NT2/D1 (cell line): ENCODE data around the gene ITGA6.

ENCODE experiments used
- SUZ12 ChIP-seq: IDR thresholded peaks from 2 replicates; pipeline ENCODE4 v1.6.1; 2011; ENCODE audit not compliant: insufficient read length, insufficient read depth; ENCODE audit errors: extremely low read depth
- ZNF274 ChIP-seq: IDR thresholded peaks from 2 replicates; pipeline ENCODE4 v1.6.1; 2011; ENCODE audit warnings: mild to moderate bottlenecking, low read depth, low read length

DNA sequence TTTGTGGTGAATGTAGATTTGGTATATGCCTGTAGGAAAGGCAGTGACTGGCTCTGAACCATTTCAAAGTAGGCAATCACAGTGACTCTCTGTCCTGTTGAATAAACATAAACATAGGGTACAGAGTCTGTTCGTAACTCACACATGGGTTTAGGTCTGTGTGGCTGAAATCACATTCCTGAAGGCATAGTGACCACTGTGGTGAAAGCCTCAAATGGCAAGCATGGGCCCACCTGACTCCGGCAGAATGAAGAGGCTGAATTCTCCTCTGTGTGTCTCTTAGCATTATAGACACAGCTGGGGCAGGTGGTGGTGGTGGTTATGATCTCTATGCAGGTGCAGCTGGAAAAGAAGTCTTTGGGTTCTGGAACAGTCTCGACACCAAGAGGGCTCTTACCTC, 61.2 kb downstream of the ITGA6 start:
- no peak for TF ChIP-seq ZNF274
- TF ChIP-seq SUZ12 = no peak
